Superior temporal gyrus (tissue), 1 donor: ENCODE results near the gene SLC2A4RG.

Source experiments
- DNase-seq: peaks from one replicate; pipeline ENCODE4 v3.0.0-alpha.2; 2016; ENCODE audit errors: extremely low spot score

SLC2A4RG gene

GRCh38 chr20:63752411-63753101, 13.0 kb downstream of the SLC2A4RG start:
- no peak for DNase-seq

GRCh38 chr20:63753381-63753780, 13.8 kb downstream of the SLC2A4RG start:
- no peak for DNase-seq

DNA sequence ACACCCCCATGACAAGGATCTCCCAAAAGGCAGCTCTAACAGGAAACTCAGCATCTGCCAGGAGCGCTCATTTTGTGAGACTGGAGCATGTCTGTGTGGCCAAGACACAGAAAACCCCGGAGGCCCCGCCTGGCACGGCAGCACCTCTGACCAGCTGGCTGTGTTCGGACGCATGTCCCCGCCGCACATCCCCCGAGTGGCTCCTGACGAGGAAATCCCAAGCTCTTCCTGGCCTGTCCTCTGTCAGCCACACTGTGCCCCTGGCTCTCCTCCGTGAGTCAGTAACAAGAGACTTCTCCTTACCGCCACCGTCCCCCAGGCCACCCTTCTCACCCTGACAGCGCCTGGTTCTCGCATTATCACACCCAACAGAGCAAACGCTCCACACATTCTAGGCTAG, 14.4 kb downstream of the SLC2A4RG start:
- DNase-seq, result no peak

GRCh38 chr20:63755933-63756647, 16.5 kb downstream of the SLC2A4RG start:
- DNase-seq, result no peak

- no peak for DNase-seq
These were observed 17.0 kb downstream of the SLC2A4RG start for GRCh38 chr20:63756648-63756991.

DNA sequence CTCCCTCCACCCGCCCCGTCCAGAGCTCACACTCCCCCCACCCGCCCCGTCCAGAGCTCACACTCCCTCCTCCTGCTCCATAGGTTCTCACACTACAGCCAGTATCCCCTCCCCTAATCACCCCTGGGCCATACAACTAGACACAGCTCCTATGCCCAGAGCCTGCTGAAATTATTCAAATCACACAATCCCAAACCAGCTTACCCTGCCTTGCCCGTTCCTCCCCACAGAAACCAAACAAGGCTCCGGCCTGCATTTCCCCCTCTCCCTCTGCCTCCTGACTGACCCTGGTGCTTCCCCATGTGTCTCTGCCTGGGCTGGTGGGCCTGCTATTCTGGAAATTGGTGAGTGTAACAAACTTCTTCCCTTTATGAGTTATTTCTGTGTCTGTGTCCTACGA, 18.6 kb downstream of the SLC2A4RG start:
- no peak for DNase-seq

GRCh38 chr20:63759377-63759901, 19.9 kb downstream of the SLC2A4RG start:
- DNase-seq, result no peak

DNA sequence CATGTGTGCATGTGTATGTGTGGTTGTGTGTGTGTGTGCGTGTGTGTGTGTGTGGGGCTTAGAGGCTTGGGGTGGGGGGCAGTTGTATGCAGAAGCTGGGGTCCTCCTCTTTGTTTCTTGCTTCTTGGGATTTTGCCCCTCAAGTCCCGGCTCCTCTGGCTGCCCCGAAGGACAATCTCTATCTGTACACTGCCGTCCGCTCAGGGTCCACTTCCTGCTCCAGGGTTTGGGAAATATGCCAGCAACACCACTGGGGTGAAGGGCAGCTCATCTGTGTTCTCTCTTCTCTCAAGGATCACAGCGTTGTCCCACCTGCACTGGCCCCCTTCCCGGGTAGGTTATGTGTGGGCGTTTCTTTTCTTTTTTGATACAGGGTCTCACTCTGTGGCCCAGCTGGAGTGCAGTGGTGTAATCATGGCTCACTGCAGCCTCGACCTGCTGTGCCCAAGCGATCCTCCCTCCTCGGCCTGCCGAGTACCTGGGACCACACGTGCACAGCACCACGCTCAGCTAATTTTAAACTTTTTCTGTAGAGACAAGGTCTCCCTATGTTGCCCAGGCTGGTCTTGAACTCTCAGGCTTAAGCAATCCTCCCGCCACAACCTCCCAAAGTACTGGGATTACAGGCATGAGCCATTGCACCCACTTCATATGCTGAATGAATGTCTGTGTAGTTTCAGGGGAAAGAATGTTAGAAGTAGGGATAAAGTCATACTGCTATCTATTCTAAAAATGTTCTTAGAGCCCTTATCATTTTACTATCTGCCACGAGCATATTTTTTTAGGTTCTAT, 25.7 kb downstream of the SLC2A4RG start:
- DNase-seq, result no peak

DNA sequence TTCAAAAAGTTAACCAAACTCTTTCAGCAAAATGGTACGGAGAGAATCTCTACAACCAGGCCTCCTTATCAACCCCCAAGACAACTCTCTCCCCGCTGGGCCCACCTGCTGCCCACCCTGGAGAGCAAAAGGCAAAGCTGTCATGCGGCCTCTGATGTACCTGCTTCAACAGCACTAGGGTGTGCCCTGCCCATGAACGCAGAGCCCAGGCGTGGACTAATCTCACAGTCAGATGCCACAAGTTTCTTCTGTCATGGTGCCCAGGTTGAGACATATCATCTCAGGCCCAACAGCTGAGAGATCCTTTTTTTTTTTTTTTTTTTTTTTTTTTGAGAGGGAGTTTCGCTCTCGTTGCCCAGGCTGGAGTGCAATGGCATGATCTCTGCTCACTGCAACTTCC, 26.3 kb downstream of the SLC2A4RG start:
- DNase-seq, result no peak

DNA sequence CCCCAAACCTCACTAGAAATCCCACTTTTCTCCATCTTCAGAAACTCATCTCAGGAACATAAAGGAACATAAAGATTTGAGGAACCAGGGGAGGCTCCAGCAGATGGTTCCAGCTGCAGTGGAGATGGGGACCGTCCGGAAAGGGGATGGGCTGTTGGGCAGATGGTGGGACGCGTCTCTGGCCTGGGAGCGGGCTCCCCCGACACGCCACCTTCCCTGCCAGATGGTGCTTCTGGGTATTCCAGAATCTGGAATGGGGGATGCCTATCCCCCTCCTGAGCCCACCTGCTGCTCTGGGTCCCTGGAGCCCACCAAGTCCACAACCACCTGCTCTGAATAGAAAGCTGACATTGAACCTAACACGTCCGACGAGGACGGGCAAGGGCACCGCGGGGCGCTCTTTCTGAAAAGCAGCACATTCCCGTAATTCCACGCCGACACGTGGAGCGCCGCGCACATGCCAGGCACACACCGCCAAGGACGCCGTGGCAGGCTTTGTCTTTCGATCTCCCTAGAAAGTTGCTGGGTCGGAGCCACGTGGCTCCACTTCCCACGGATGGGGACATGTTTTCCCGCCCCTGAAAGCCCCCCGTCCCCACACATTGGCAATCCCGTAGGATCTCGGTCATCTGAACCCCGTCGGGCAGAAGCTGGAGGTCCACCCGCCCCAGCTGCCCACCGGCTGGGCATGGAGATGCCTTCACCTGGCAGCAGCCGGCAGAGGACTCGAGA, 27.3 kb downstream of the SLC2A4RG start:
- no peak for DNase-seq

DNA sequence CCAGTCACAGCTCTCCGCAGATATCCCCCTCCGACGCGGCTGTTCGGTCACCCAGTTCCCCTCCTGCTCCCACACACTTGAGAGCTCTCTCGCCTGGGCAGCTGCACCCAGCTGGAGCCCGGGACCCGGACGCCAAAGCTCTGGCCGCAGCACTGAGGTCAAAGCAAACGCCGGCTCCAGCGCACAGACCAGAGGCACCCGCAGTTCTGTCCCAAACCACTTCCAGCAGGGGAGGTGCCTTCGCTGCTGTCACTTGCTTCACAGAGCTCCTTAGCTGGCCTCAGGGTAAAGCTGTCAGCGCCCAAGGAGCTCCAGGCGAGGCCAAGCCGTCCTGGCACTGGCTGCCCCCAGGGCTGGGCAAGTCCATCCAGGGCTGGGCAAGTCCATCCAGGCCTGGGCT, 27.9 kb downstream of the SLC2A4RG start:
- no peak for DNase-seq

GRCh38 chr20:63767886-63768285, 28.3 kb downstream of the SLC2A4RG start:
- DNase-seq, result no peak

- DNase-seq, result no peak
These were observed 29.3 kb downstream of the SLC2A4RG start for GRCh38 chr20:63768591-63769515.

DNA sequence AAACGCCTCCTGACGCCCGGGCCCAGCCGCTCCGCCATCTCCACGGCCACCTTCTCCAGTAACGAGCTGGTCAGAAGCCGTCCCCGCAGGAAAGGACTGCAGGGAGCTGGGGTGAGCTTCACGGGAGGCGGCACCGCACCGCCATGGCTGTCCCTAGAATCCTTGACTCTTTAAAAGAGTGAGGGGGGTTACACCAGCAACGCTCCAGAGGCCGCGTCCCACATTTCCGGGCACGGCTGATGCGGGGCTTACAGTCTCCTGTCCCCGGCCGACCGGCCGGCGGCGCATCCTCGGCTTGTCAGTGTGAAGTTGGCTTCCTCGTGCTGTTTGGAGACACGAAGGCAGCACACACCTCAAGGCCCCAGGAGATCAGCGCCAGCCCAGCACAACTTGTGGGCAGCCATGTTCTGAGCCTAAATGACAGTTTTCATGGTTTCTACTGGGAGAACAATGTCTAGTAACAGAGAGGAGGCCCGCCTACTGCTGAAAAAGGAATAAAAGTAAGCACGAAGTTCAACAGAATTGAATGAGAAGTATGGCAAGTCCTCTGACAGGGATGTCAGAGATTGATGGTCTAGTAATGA, 30.4 kb downstream of the SLC2A4RG start:
- no peak for DNase-seq

DNA sequence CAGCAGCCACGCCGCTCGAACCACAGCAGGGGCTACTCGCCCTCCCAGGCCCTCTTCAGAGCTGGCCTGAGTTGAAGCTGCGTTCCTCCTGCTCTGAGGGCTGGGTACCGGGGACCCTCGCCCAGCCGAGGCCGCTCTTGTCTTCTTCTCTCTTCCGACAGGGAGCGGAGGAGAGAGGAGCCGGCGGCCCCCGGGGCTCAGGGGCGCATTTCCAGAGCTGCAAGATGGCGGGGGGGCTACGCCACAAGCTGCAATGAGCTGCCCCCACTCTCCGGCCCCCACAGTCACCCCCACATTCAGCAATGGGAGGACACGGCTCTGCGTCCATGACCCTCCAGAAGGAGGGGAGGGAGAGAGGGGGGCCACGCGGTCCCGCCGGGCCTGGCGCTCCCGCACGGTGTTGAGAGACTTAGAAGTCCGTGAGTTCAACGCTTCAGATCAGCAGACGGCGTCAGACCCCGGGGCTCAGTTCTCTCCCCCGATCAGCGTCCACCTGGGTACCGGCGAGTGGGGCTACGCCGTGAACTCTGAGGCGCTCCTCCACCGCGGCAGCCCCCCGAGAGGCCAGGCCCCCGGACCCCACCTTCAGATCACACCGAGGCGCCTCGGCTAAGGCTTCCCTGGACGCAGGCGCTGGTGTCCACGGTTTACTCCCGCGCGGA, 31.6 kb downstream of the SLC2A4RG start:
- DNase-seq, result no peak

GRCh38 chr20:63772781-63773518, 33.4 kb downstream of the SLC2A4RG start:
- DNase-seq, result no peak

- DNase-seq, result no peak
These were observed 34.1 kb downstream of the SLC2A4RG start for GRCh38 chr20:63773571-63774241.

GRCh38 chr20:63774306-63774705, 34.7 kb downstream of the SLC2A4RG start:
- no peak for DNase-seq
